Esophagus muscularis mucosa (tissue), 3 donors: ENCODE data around the gene OR2H1.
"Not testable (repeated sequence)": the region's sequence is repeated elsewhere in the genome, so short reads cannot be mapped to it uniquely, and the experiment has no call there.

ENCODE experiments used
- CTCF ChIP-seq, 3 experiments: fragments of 200-600 bp in 2 of 3; fragments of 450-650 bp in 1 of 3; sonication (generic) in 2 of 3; IDR thresholded peaks; one replicate each; pipeline ENCODE4 v1.5.1; 2017 to 2019; ENCODE audit warnings: antibody characterized with exemption in 3 of 3, mild to moderate bottlenecking in 2 of 3, moderate library complexity in 1 of 3
- POLR2AphosphoS5 ChIP-seq, 2 donors: sonication (generic); formaldehyde crosslinking; IDR thresholded peaks; one replicate each; pipeline ENCODE4 v1.6.1; 2017; ENCODE audit warnings: antibody characterized with exemption in 2 of 2

GRCh38 chr6:29444031-29444430 lies 12.9 kb upstream of the OR2H1 start:
- TF ChIP-seq CTCF, POLR2AphosphoS5 (IDR thresholded peaks at IDR 0.05): not testable (repeated sequence)
